NOMO-1 treated with dmso at 0.1 percent for 144 hours (cell line): Measurements from ENCODE around the gene CPB2.

Source experiments
- DNase-seq: peaks from one replicate; lab custom pipeline; 2025; ENCODE audit not compliant: unreplicated experiment; lab: John Stamatoyannopoulos, UW

The CPB2 gene, protein sequence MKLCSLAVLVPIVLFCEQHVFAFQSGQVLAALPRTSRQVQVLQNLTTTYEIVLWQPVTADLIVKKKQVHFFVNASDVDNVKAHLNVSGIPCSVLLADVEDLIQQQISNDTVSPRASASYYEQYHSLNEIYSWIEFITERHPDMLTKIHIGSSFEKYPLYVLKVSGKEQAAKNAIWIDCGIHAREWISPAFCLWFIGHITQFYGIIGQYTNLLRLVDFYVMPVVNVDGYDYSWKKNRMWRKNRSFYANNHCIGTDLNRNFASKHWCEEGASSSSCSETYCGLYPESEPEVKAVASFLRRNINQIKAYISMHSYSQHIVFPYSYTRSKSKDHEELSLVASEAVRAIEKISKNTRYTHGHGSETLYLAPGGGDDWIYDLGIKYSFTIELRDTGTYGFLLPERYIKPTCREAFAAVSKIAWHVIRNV

DNA sequence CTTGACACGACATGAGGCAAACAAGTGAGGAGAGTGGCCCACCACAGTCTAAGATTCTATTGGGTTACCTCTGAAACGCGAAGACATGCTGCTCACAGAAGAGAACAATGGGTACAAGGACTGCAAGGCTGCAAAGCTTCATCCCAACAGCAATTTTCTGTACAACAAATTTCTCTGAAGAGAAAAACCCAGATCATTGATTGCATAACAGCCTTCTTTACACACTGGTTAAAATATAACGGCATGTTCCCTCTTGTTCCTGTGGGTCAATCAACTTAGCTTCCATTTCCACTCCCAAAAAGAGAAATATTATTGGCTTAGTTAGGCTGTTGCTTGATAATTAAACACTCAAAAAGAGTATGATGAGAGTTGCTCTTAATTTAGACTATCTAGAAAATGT, at the start of gene CPB2:
CPB2 (minus strand) TSS at position 166 of the 400 bp plus-strand sequence; CDS start at position 142, 24 bp downstream.
- no peak for DNase-seq

DNA sequence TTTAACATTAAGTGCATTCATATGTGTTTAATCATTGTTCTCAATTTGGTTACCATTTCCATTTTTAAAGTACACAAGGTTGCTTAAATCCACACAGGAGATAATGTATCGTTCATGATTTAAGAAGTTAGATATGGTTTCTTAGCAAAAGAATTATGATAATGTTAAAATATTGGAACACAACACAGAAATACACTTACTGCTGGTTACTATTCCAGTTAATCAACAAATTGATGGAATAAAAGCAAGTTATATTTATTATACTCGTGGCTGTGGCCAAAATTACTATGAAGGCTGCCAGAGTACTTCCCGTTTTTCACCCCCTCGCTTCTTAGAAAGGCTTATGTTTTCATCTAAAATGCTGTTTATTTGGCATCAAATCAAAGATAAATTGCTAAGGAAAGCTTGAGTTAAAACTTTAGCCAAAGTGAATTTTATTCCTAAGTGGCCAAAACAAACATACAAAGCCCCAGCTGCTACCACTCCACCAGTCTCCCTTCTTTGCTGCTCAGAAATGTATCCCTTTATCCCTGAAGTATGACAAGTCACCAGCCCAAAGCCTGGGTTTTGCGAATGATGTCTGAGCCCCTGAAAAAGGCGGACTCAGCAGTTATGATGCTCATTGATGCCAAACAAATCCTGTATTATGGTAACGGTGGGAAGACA, 49.4 kb upstream of the CPB2 start:
- DNase-seq, result no peak

DNA sequence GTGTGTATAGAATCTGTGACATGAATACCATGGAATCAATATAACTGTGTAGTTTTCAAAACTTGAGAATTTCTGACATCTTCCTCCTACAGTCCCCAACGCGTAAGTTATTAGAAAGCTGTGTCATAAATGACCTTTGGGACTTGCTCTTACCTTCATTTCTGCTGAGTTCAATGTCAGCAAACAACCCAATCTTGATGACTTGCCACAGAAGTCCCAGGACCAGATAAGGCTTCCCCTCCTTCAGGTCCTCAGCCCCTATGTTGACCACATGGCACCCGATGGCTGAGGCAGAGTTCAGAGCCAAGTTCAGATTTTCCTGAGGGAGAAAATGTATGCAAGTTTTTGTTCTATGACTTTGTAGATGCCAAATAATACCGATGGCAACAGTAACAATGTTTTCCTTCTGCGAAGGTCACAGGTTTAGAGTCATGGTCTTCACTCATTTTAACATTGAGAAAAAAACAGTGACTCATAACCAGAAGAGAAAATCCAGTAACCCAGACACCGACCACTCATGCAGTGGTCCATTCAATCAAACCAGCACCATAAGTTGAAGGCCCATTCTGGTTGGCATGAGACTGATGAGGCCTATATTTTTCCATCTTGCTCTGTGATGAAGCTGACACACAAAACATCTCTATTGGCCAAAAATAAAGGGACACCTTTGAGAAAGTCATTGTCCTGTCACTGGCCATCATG, 47.9 kb upstream of the CPB2 start:
- no peak for DNase-seq

DNA sequence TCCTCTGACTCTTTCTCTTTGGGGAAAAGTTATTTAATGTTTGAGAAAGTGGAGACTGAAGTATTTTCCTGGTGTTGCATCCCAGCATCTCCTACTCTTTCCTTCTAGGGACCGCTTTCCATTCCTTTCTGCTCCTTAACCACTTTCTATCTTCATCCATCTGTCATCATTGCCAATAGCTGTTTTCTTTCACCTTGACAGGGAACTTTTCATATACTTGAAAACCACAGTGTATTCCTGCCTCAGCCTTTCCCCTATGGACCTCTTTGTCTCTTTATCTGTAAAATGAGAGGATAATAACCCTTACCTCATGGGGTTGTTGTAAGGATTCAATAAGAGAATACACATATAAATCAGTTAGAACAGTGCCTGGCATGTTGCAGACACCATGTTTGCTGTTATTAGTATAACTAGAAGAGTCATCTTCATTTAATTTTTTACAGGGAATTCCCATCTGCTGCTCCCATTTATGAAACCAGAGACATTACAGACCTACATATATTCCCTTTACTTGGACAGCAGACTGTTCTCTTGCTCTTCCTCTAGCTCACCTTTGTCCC, 45.4 kb upstream of the CPB2 start:
- DNase-seq, result no peak

DNA sequence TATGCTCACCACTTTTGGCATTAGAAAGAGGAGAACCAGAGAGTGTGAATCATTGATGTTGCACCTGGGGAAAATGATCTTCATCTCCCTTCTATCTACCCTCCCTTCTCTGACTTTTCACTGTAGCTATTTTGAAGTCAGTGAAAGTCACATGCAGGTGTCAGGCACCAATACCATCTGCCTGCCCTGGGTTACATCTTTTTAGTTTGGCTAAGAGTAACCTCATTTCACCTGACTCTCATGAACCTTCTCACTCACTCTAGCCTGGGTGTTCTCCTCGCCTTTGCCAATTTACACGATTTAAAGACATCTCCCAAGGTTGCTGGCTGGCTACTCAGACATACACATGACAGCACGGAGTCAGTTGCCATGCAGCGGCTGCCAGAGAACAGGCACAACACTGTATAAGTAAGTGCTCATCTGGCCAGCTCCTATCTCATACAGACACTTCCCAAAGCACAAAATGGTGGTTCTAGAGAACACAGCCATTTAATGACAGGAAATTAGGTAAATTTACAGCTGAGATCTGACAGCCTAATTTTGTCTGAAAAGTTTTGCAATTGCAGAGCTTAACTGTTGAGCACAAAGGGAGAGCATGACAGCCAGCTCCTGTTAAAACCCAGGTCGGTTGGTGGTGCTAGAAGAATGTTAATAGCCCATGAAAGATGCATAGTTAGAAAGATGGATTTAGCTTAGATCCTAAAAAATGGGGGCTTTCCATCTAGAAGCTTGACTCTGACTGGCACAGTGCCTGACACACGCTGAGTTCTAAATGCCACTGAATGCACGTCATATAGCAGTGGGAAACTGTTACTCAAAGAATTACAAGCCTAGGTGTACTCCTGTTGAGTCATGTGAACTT, 44.7 kb upstream of the CPB2 start:
- DNase-seq, result peak; percentile 32

DNA sequence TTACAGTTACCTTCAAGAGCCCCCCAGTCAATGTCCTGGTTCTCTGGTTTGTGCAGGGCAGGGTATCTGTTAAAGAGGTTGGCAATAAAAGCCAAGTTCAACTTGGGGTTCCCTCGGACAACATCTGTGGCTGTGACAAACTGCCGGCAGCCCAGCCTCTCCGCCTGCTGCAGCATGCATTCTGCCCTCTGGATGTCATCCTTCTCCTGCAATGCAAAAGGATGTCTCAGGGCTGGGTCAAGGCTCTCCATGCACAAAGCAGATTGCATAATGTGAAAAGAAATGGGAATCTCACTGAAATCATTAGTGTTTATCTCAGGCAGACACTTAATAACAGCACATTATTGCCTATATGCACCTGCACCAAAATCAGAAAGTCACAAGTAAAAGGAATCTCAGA, 42.1 kb upstream of the CPB2 start:
- DNase-seq, result no peak

DNA sequence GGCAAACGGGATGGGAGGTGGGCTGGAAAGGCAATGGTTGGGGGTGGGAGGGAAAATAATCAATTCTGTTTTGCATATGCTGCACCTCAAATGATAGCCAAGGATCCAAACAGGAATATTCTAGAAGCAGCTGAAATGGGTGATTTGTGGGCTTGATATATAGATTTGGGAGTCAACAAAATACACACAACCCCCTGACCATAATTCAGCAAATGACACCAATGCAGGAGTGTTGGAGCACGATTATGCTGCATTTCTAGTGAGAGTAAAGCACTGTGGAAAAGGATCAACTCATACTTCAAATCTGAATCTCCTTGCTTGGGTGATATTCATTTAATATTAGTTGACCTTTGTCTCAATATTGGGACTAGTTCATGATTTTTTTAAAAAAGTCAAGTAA, 41.1 kb upstream of the CPB2 start:
- no peak for DNase-seq

DNA sequence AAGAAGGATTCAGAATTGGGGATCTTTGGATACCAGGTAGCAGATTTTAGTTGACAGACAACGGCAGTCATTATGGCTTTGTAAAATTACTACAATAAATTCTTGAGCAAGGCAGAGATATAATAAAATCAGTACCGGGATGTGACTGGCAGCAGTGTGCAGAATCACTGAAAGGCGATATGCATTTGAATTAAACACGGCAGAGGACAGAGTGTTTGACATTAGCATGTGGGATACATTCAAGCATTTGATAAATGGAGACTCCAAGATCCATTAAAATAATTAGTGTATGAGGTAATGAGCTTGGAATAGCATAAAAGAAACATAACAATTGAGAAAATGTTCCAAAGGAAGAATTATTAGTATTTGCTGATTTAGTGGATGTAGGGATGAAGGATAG, 40.3 kb upstream of the CPB2 start:
- DNase-seq, result no peak

DNA sequence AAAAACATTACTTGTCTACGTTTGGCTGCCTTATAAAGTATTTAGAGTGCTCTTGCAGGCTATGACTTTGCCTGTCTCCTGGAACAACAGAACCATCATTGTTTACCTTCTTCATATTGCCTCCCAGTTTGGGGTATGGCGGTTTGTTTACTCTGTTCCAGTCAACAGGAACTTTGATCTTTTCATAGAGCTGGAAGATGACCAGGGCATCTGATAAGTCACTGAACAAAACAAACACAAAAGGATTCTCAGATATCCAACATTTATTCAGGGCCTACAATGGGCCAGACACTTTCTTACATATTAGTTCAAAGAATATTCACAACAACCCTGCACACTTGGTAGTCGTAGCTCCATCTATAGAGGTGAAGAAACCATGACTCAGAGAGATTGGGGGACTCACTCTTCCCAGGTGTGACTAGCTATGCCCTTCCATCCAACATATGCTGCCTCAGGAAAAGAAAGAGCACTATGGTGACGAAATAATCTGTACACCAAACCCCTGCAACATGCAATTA, 38.4 kb upstream of the CPB2 start:
- no peak for DNase-seq

DNA sequence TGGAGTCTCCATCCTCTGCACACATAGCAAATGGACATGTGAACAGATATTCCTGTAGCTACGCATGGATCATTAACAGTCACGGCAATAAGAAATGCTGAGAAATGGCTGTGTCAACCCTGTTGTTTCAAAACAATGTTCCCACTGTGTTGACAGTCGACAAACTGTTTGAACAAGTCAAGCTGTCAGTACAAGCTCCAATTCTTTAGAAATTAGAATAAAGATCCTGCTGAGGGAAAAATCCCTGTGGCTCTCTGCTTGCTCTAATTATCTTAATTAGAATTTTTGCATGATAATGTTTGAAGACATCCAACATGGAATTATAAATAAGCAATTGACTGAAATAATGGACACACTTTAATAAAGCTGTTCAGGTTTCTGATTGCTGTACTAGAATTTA, 37.9 kb upstream of the CPB2 start:
- DNase-seq, result no peak

DNA sequence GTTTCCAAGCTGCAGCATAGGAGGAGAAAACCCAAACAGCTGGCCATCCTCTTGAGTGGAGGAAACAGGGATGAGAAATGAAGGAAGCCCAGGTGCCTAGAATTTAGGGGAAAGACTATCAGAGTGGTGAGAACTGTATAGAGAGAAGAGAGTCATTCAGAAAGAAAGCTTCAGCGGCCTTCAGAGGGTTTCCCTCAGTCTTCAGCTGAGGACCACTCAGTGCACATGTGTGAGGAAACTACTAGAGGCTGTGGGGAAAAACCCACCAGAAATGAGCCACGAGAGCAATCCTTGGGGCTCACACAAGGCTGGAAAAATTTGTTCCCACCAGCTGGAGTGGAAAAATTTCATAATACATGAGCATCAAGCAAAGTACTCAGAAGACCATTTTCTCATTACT, 35.2 kb upstream of the CPB2 start:
- DNase-seq, result no peak

DNA sequence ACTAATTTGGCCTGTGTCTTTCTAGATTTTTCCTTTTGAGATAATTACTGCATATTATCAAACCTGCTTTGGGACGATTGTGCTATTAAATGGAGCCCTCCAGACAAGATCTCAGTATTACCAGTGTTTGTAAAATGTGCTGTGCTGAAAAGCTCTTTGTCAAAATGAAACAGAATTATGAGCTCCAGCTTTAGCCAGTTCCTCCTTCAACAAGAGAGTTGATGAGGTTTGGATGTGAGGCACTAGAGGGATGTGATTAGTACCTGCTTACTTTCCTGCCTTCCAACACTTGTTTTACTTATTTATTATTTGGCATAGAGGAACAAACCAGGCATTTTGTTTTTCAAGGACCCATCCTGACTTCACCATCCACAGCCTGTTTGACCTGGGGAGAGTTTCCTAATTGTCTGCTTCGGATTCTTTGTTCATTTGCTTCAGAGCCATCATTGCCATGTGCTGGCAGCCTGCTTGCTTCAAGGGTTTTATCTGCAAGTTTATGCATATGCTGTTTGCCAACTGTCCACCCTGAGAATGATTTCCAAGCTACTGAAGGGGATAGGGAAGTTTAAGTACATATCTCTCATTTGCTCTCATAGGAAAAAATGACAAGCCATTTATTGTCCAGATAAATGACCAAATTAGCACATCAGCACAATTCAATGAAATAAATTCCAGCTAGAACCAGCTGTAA, 32.9 kb upstream of the CPB2 start:
- DNase-seq, result no peak

DNA sequence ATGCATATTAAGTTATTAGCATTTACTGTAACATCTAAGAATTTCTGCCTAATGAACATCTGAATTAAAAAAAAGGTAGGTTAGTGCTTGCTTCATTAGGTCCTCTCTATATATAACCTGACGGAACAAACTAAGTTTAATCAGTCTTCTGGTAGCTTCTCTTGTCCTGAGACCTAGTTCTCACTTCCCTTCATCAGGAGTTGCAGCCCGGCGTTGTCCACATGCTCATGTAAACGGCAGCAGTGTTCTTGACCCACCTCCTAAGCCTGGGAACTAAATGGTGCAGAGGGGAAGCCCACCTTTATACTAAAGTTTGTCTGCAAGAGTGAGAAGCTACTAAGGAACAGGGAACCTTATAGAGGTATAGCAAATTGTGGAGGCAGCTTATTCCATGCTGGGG, 31.9 kb upstream of the CPB2 start:
- no peak for DNase-seq

DNA sequence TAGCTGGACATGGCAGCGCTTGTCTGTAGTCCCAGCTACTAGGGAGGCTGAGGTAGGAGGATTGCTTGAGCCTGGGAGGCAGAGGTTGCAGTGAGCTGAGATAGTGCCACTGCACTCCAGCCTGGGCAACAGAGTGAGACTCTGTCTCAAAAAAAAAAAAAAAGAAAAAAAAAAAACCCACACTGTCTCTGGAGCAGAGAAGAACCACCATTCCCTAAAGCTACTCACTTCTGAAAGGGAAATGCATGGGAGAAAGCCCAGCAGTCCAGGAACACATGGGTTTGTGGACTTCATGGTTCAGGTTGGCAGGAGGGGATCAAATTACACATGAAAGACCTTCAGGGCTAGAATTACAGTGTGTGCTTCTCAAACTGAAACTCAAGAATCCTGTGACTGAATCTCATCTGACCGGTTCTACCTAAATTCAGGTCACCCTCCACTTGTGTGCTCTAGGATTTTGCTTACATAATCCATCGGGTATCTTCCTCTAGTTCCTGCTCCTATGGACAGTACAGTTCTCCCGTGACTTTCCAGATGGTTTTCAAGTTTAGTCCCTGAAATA, 30.2 kb upstream of the CPB2 start:
- DNase-seq, result no peak

DNA sequence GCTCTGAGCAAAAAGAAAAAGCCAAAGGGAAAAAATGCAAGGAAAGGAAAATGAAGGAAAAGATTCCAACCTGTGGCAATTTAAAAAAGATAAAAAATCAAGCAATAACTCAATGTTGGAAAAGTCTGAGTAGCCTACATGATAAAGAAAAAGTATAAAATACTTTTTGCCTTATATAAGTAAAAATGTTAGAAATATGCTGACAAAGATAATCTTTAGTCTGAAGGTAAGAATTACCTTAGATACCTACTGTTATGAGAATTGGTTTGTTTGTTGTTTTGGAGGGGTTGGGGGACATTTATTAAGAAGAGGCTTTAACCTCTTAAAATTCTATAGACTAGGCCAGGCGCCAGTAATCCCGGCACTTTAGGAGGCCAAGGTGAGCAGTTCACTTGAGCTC, 29.7 kb upstream of the CPB2 start:
- no peak for DNase-seq

DNA sequence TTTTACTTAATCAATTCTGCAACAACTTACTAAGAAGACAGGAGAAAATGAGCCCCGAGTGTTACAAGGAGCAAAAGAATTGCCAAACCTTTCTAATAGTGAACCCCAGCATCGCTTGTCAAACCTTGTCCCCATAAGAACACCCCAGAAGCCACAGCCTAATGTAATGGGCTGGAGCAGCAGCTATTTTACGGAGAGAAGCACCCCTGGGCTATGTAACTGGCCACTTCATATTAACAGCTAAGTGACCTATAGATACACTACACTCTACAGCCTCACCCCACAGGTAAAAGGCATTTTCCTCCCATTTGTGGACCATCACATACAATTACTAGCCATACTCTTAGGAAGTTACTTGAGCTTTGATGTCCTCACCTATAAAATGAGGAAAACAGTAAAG, 27.3 kb upstream of the CPB2 start:
- DNase-seq, result no peak

DNA sequence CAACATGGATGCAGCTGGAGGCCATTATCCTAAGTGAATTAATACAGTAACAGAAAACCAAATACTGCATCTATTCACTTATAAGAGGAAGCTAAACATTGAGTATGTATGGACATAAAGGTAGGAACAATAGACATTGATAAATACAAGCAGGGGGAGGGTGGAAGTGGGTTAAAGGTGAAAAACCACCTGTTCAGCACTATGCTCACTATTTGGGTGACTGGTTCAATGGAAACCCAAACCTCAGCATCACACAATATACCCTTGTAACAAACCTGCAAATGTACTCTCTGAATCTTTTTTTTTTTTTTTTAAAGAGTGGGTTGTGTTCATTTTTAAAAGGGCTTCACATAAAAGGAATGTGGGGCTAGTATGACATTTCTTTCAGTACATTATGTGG, 26.9 kb upstream of the CPB2 start:
- DNase-seq, result no peak

DNA sequence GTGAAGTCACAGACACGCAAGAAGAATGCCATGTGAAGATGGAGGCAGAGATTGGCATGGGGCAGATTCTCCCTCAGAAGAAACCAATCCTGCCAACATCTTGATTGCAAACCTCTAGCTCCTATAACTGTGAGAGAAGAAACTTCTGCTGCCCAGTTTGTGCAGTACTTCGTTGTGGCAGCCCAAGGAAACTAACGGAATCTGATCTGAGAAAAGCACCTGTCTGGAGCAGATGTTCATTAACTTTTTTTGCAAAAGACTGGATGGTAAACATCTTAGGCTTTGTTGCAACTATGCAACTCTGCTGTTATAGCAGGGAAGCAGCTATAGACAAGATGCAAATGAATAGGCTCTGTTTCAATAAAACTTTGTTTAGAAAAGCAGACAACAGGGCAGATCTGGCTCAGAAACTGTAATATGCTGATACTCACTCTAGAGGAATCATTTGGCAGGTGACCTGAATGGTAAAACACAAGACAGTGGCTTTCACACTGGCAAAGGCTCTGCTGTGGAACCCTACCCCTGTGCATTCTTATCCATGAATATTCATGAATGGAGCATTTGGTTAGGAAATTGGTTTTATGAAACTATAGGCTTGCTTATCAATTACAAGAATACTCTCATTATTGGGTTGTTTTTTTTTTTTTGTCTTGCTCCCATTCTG, 25.3 kb upstream of the CPB2 start:
- no peak for DNase-seq

DNA sequence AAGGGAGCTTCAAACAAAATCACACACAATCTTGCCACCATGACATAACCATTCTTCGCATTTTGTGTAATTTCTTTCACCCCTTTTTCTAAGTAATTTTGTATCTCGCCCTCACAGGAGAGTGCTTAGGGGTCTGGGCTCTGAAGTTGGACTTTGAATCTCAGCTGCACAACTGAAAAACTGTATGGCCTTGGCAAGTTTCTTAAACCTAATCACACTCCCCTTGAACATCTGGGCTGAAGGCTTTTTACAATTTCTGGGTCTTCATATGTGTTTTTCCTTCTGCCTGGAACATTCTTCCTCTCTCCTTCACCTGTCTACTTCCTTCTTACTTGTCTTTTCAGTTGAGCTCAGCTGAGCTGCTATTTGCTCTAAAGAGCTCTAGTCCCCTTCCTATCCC, 24.3 kb upstream of the CPB2 start:
- DNase-seq, result no peak
